Measurements from ENCODE around the gene SMYD2. TPM values are rescaled to one million over a fixed set of nuclear protein-coding genes. Genes with fewer than 3 reads are reported as not detected.

Gene SMYD2
- polyA plus RNA-seq, 2 of the 4 experiments (the other 2 are of a cell fraction): 32.3 to 54.9 TPM

GRCh38 chr1:214285610-214286440 is 4.9 kb downstream of the SMYD2 start:
- CTCF ChIA-PET: interaction anchor here (0.6 to 1.0 kb wide), 4 partner anchors 24 to 46 kb away, joined by 3 to 5 read pairs (median 4); no protein-coding TSS in a partner anchor
- Histone ChIP-seq H3K4me1 (peaks cover 16% of the 10 kb centered on the region; the same call in 1 of the 3 replicates), H3K9me3 (no peaks in the 10 kb centered on the region), H3K4me3 (no peak overlapping the region), H3K27ac (no peak overlapping the region), H3K4me2 (no peak overlapping the region)
- DNase-seq (ENCODE audit: low read depth in 1 of 2, low spot score in 1 of 2) (no peak), ATAC-seq (no peak), FAIRE-seq (no peak)
- no peak for TF ChIP-seq FOSL2 (IDR thresholded peaks at IDR 0.05)
- TF ChIP-seq FOSL2 (CRISPR knock-in tag; IDR thresholded peaks at IDR 0.05): no peak
- no peak for TF ChIP-seq SMC3 (IDR thresholded peaks at IDR 0.05)
- no peak for TF ChIP-seq HOXA7 (CRISPR knock-in tag; IDR thresholded peaks at IDR 0.05)
- no peak for TF ChIP-seq ZSCAN20 (CRISPR knock-in tag; IDR thresholded peaks at IDR 0.05)
- TF ChIP-seq FOSB (CRISPR knock-in tag; IDR thresholded peaks at IDR 0.05): no peak
- no peak for TF ChIP-seq BCL3 (IDR thresholded peaks at IDR 0.05)
- no peak for TF ChIP-seq RFX5 (IDR thresholded peaks at IDR 0.05)
- TF ChIP-seq NPAS2 (CRISPR knock-in tag; IDR thresholded peaks at IDR 0.05; ENCODE audit: borderline replicate concordance): no peak
- TF ChIP-seq MAFK (IDR thresholded peaks at IDR 0.05; ENCODE audit: partially characterized antibody): no peak
- TF ChIP-seq ZC3H11A (IDR thresholded peaks at IDR 0.05): no peak
- TF ChIP-seq ZNF302 (CRISPR knock-in tag; IDR thresholded peaks at IDR 0.05): no peak
- no peak for TF ChIP-seq ESRRA (IDR thresholded peaks at IDR 0.05; ENCODE audit: borderline replicate concordance, low read length)
- TF ChIP-seq ELK1 (IDR thresholded peaks at IDR 0.05; ENCODE audit: low read depth, low read length): no peak
- TF ChIP-seq CHD2 (IDR thresholded peaks at IDR 0.05; ENCODE audit: low read length, partially characterized antibody): no peak
- no peak for TF ChIP-seq EHF (CRISPR knock-in tag; IDR thresholded peaks at IDR 0.05)
- no peak for TF ChIP-seq TP53 (CRISPR knock-in tag; IDR thresholded peaks at IDR 0.05)
- no peak for TF ChIP-seq HOXB13 (CRISPR knock-in tag; IDR thresholded peaks at IDR 0.05; ENCODE audit: low read depth)
- no peak for TF ChIP-seq ATOH8 (CRISPR knock-in tag; IDR thresholded peaks at IDR 0.05; ENCODE audit: low read depth)
- POLR2A ChIA-PET: no interaction called here
- 90% methylated on average over 7 of the region's 7 CpGs for WGBS (ENCODE audit: missing lambda C conversion rate)

GRCh38 chr1:214287884-214288283 is 6.9 kb downstream of the SMYD2 start:
- peaks cover 7% of the 10 kb centered on the region; the same call in 1 of the 3 replicates for H3K4me1 ChIP-seq
- WGBS (ENCODE audit: missing lambda C conversion rate): 94% methylated on average over 6 of the region's 6 CpGs
- ChIA-PET CTCF (interaction anchor here (0.9 kb wide), 1 partner anchor 64 kb away, joined by 3 read pairs; no protein-coding TSS in a partner anchor), POLR2A (no interaction called here)
- FAIRE-seq (no peak), DNase-seq (ENCODE audit: low read depth in 1 of 2, low spot score in 1 of 2) (no peak), ATAC-seq (no peak)
- no peak overlapping the region for H3K27ac ChIP-seq
- no peak for TF ChIP-seq ZSCAN20 (CRISPR knock-in tag; IDR thresholded peaks at IDR 0.05)
- no peak for TF ChIP-seq EHMT2 (IDR thresholded peaks at IDR 0.05; ENCODE audit: low read depth)
- TF ChIP-seq E2F6 (IDR thresholded peaks at IDR 0.05; ENCODE audit: borderline replicate concordance, low read depth): no peak
- no peaks in the 10 kb centered on the region for H3K9me3 ChIP-seq
- H3K4me3 ChIP-seq: no peak overlapping the region
- no peak overlapping the region for H3K4me2 ChIP-seq

Measured in A549 (cell line).